Measurements from ENCODE around the gene PTCH2.
"Not testable (repeated sequence)": the region's sequence is repeated elsewhere in the genome, so short reads cannot be mapped to it uniquely, and the experiment has no call there.

Gene PTCH2

GRCh38 chr1:44820328-44821239 is 22.5 kb downstream of the PTCH2 start:
- DNase-seq (ENCODE audit: extremely low read depth in 1 of 2, low read depth in 1 of 2), result no peak

GRCh38 chr1:44819608-44820327 is 23.3 kb downstream of the PTCH2 start:
- peak; percentile 65 to 91 for DNase-seq (ENCODE audit: extremely low read depth in 1 of 2, low read depth in 1 of 2)

- no peak for DNase-seq (ENCODE audit: extremely low read depth in 1 of 2, low read depth in 1 of 2)
Measured at GRCh38 chr1:44819196-44819607, 23.9 kb downstream of the PTCH2 start.

DNA sequence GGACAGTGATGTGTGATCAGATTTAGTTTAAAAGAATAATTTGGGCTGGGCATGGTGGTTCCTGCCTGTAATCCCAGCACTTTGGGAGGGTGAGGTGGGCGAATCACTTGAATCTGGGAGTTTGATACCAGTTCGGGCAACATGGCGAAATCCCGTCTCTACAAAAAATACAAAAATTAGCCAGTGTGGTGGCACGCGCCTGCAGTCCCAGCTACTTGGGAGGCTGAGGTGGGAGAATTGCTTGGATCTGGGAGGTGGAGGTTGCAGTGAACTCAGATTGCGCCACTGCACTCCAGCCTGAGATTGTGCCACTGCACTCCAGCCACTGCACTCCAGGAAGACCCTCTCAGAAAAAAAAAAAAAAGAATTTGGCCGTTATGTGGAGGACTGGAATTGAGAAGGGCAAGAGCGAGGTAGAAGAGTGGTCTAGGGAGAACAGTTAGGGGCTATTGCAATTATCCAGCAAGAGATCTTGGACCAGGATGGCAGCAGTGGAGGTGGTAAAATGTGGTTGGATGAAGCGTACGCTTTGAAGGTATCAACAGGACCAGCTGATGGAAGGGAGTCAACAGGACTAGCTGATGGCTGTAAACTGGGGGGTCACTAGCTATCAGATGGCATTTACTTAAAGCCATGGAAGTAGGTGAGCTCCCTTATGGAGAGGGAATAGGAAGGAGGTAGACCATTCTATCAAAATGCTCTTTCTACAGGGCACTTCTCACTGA is 25.1 kb downstream of the PTCH2 start:
- DNase-seq (ENCODE audit: extremely low read depth in 1 of 2, low read depth in 1 of 2), result no peak

GRCh38 chr1:44817307-44817706 is 25.7 kb downstream of the PTCH2 start:
- no peak for DNase-seq (ENCODE audit: extremely low read depth in 1 of 2, low read depth in 1 of 2)

DNA sequence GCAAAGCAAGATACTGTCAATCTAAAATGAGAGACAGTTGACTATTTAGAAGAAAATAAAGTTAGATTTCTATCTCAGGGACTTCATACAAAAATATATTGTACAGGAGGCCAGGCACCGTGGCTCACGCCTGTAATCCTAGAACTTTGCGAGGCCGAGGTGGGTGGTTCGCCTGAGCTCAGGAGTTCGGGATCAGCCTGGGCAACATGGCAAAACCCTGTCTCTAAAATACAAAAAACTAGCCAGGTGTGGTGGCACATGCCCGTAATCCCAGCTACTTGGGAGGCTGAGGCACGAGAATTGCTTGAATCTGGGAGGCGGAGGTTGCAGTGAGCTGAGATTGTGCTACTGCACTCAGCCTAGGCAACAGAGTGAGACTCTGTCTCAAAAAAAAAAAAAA is 27.1 kb downstream of the PTCH2 start:
- not testable (repeated sequence) for DNase-seq (ENCODE audit: extremely low read depth in 1 of 2, low read depth in 1 of 2)

DNA sequence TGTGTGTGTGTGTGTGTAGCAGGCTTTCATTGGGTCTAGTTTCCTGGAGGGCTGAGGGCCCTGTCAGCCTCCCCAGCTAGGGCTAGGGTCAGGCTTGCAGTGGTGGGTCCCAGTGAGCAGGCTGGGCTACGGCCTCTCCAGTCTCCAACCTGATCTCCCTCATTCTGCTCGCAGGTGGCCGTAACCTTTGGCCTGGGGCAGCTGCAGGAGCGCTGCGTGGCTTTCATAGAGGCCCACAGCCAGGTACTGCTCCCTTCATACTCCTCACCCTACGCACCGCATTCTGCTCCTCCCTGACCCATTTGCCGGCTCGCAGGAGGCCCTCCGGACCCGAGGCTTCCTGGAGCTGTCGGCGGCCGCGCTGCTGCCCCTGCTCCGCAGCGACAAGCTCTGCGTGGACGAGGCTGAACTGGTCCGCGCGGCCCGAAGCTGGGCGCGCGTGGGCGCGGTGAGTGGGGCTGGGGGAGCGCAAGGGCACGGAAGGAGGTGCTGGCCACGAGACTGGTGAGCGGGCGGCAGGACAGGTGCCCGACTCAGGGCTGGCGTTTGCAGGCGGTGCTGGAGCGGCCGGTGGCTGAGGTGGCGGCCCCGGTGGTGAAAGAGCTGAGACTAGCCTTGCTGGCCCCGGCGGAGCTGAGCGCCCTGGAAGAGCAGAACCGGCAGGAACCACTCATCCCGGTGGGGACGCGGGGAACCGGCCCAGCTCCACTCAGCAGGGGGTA is 30.1 kb downstream of the PTCH2 start:
- no peak for DNase-seq (ENCODE audit: extremely low read depth in 1 of 2, low read depth in 1 of 2)

GRCh38 chr1:44811234-44811633 is 31.8 kb downstream of the PTCH2 start:
- DNase-seq (ENCODE audit: extremely low read depth in 1 of 2, low read depth in 1 of 2), result no peak

DNA sequence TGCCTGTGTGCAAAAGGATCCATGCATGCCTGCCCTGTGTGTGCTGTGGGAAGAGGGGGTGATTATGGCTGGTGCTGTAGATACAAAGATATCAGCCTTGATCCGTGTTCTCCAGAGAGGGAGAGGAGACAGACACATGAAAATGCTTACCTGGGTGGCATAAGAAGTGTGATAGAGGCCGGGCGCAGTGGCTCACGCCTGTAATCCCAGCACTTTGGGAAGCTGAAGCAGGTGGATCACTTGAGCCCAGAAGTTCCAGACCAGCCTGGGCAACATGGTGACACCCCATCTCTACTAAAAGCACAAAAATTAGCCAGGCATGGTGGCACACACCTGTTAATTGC is 32.3 kb downstream of the PTCH2 start:
- DNase-seq (ENCODE audit: extremely low read depth in 1 of 2, low read depth in 1 of 2), result not testable (repeated sequence)

- no peak for DNase-seq (ENCODE audit: extremely low read depth in 1 of 2, low read depth in 1 of 2)
Measured at GRCh38 chr1:44810101-44810761, 32.8 kb downstream of the PTCH2 start.

DNA sequence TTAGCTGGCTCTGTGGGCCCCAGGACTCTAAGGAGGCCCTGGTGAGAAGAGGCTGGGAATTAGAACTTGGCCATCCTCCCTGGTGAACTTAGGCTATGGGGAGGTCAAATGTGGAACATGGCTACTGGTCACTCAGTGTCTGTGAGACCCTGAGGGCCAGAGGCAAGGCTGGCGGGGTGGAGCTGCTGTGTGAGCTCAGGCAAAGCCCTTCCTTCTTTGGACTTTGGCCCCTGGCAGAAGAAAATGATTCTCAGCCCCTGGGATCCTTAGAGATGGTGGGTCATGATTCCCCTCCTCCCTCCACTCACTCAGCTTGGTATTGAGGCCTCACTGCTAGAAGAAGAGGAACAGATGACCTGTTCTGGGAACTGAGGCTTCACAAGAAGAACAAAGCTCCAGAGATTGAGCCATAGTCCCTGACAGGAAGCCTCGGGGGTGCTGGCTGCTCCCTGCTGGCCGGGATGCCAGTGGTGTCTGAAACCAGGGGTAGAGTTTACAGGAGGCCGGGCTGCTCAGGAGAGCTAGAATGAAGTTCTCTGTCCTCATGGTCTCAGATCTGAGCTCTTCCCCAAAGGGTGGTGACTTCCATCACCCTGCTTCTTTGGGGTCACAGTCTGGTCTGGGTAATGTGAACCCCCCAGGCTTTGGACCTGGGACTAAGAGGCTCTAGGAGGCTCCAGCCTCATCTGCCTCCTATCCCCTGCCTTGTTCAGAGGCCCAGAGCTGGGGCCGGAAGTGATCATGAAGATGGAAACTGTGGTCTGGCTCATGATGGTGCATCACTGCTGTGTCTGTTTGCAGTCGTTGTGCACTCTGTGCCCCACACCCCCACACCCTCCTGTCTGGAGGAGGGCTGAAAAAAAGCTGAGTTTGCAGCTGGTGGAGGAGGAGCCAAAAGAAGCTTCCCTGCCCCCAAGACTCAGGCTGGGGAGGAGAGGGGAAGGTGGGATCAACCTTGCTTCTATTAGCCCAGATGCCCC is 33.8 kb downstream of the PTCH2 start:
- DNase-seq (ENCODE audit: extremely low read depth in 1 of 2, low read depth in 1 of 2), result peak; percentile 73 to 91

DNA sequence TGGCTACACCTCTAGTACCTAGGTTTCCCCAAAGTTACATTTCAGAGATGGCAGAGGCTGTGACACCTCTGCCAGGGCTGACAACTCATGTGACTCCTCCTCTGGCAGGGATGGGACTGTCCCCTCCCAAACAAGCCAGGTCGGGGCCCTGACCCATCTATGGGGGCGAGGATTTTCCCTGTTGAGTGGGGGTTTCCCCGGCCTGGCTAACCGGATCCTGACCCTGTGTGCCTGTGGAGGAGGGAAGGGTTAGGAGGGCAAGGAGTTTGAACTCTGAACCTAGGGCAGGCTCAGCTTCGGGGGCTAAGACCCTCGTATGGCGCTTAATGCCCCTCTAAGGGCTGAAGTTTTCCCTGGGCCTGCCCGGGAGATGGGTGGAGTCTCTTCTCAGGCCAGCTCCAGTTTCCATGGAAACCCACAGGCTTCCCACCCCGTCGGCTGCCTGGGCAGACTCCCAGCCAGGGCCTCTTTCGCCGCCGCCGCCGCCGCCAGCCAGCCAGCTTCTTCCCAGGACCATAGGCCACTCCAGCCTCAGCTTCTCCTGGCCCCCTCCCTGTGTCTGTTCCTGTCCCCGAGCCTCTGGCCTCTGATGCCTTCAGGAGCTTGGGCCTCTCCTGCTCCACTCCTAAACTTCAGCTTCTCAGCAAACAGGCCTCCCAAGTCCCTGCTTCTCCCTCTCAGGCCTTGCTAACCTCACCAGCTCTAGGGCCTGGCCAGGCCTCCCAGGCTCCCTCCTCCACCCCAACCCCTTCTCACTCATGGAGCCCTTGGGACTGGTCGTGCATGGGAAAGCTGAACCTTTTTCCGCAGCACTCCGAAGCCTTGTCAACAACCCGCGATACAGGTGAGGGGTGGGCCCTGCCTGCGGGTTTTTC is 34.8 kb downstream of the PTCH2 start, which contains the start of gene BTBD19:
TSS of gene BTBD19 (plus strand) at position 461 of the 875 bp plus-strand sequence. CDS start at position 759, 298 bp downstream.
- DNase-seq (ENCODE audit: extremely low read depth in 1 of 2, low read depth in 1 of 2), result peak; percentile 63 to 84

- peak; percentile 80 to 95 for DNase-seq (ENCODE audit: extremely low read depth in 1 of 2, low read depth in 1 of 2)
Measured at GRCh38 chr1:44807364-44808062, 35.5 kb downstream of the PTCH2 start.

DNA sequence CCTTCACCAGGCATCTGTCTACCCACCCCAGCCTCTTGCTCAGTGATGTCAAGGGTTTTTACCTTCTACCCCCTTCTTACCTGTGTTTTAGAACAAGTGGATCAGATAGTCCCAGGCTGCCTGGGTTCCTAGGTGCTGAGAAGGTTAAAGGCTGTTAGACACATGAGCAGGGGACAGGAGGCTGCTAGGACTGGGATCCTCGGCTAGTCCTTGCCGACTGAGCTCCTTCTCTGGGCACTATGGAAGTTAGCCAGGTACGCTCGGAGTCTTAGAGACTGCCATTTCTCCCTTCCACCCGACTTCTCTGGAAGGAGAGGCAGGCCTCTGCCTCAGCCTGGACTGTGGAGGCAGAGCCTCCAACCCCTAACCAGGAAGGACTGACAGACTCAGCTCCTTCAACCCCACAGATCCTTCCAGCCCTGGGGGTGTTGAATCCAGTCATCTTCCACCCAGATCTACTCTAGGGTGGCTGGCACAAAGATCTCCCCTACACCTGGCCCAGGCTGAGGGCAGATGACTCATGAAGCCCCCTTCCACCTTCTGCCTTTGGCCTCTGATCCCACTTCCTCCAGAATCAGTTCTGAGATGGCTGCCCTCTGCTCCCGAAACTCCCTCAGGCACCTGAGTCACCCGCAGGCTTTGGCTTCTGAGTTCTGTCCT is 36.2 kb downstream of the PTCH2 start, which contains the start of gene DYNLT4:
TSS of gene DYNLT4 (minus strand) at position 648 of the 660 bp plus-strand sequence. CDS start 683 bp downstream, outside the sequence.
- no peak for DNase-seq (ENCODE audit: extremely low read depth in 1 of 2, low read depth in 1 of 2)

- DNase-seq (ENCODE audit: extremely low read depth in 1 of 2, low read depth in 1 of 2), result no peak
Measured at GRCh38 chr1:44806025-44806703, 36.9 kb downstream of the PTCH2 start.
